ENCODE data around the gene MRPL54.
A peak's percentile ranks its signal among the peaks of the same experiment; 100 is the strongest.

The MRPL54 gene

GRCh38 chr19:3762501-3763459 lies at the start of gene MRPL54:
TSS of gene MRPL54 (plus strand) at chr19:3762682. CDS start at chr19:3762701, 19 bp downstream.
- peak; percentile 93 for ATAC-seq
- H3K36me3 Mint-ChIP-seq, result peaks cover 22% of the 10 kb centered on the region
- peak within 1 kb of the TSS; percentile 98 for H3K4me3 Mint-ChIP-seq
- peaks cover 48% of the 10 kb centered on the region for H3K4me1 Mint-ChIP-seq
- no peaks in the 10 kb centered on the region for H3K27me3 Mint-ChIP-seq
- H3K9me3 Mint-ChIP-seq, result no peaks in the 10 kb centered on the region
- H3K27ac Mint-ChIP-seq, result peak within 1 kb of the TSS; percentile 98

GRCh38 chr19:3716147-3716668 lies 46.3 kb upstream of the MRPL54 start:
- Mint-ChIP-seq H3K36me3 (no peaks in the 10 kb centered on the region), H3K27me3 (peaks cover 27% of the 10 kb centered on the region), H3K27ac (no peak overlapping the region), H3K4me1 (peaks cover 10% of the 10 kb centered on the region), H3K9me3 (no peaks in the 10 kb centered on the region), H3K4me3 (no peak overlapping the region)
- no peak for ATAC-seq

GRCh38 chr19:3719868-3720267 lies 42.6 kb upstream of the MRPL54 start:
- Mint-ChIP-seq H3K27ac (no peak overlapping the region), H3K9me3 (no peaks in the 10 kb centered on the region), H3K27me3 (peaks cover 45% of the 10 kb centered on the region), H3K4me1 (peaks cover 17% of the 10 kb centered on the region), H3K4me3 (no peak overlapping the region), H3K36me3 (no peaks in the 10 kb centered on the region)
- no peak for ATAC-seq

- H3K36me3 Mint-ChIP-seq, result no peaks in the 10 kb centered on the region
- H3K27ac Mint-ChIP-seq, result no peak overlapping the region
- peaks cover 17% of the 10 kb centered on the region for H3K4me1 Mint-ChIP-seq
- ATAC-seq, result no peak
- H3K4me3 Mint-ChIP-seq, result no peak overlapping the region
- no peaks in the 10 kb centered on the region for H3K9me3 Mint-ChIP-seq
- H3K27me3 Mint-ChIP-seq, result peaks cover 45% of the 10 kb centered on the region
These were observed 42.0 kb upstream of the MRPL54 start for GRCh38 chr19:3720349-3720917.

- Mint-ChIP-seq H3K9me3 (no peaks in the 10 kb centered on the region), H3K4me1 (peaks cover 17% of the 10 kb centered on the region), H3K36me3 (no peaks in the 10 kb centered on the region), H3K27ac (no peak overlapping the region), H3K4me3 (peak overlapping the region; percentile 61), H3K27me3 (peaks cover 45% of the 10 kb centered on the region)
- ATAC-seq, result peak; percentile 81
These were observed 41.2 kb upstream of the MRPL54 start for GRCh38 chr19:3721131-3721886.

- peaks cover 45% of the 10 kb centered on the region for H3K27me3 Mint-ChIP-seq
- no peak for ATAC-seq
- no peak overlapping the region for H3K27ac Mint-ChIP-seq
- H3K4me1 Mint-ChIP-seq, result peaks cover 17% of the 10 kb centered on the region
- no peaks in the 10 kb centered on the region for H3K36me3 Mint-ChIP-seq
- peak overlapping the region; percentile 61 for H3K4me3 Mint-ChIP-seq
- no peaks in the 10 kb centered on the region for H3K9me3 Mint-ChIP-seq
These were observed 40.5 kb upstream of the MRPL54 start for GRCh38 chr19:3721887-3722442.

- no peaks in the 10 kb centered on the region for H3K36me3 Mint-ChIP-seq
- peaks cover 43% of the 10 kb centered on the region for H3K27me3 Mint-ChIP-seq
- ATAC-seq, result peak; percentile 35
- peaks cover 17% of the 10 kb centered on the region for H3K4me1 Mint-ChIP-seq
- no peaks in the 10 kb centered on the region for H3K9me3 Mint-ChIP-seq
- no peak overlapping the region for H3K27ac Mint-ChIP-seq
- no peak overlapping the region for H3K4me3 Mint-ChIP-seq
These were observed 39.9 kb upstream of the MRPL54 start for GRCh38 chr19:3722443-3723109.

GRCh38 chr19:3723110-3723488 lies 39.4 kb upstream of the MRPL54 start:
- H3K36me3 Mint-ChIP-seq, result no peaks in the 10 kb centered on the region
- no peak overlapping the region for H3K4me3 Mint-ChIP-seq
- H3K9me3 Mint-ChIP-seq, result no peaks in the 10 kb centered on the region
- no peak overlapping the region for H3K27ac Mint-ChIP-seq
- ATAC-seq, result no peak
- peaks cover 38% of the 10 kb centered on the region for H3K27me3 Mint-ChIP-seq
- H3K4me1 Mint-ChIP-seq, result peaks cover 17% of the 10 kb centered on the region

GRCh38 chr19:3723883-3724282 lies 38.6 kb upstream of the MRPL54 start:
- ATAC-seq, result no peak
- H3K27ac Mint-ChIP-seq, result no peak overlapping the region
- peaks cover 17% of the 10 kb centered on the region for H3K4me1 Mint-ChIP-seq
- H3K9me3 Mint-ChIP-seq, result no peaks in the 10 kb centered on the region
- H3K36me3 Mint-ChIP-seq, result no peaks in the 10 kb centered on the region
- H3K4me3 Mint-ChIP-seq, result no peak overlapping the region
- H3K27me3 Mint-ChIP-seq, result peaks cover 37% of the 10 kb centered on the region

- Mint-ChIP-seq H3K36me3 (no peaks in the 10 kb centered on the region), H3K4me1 (peaks cover 17% of the 10 kb centered on the region), H3K27me3 (peaks cover 28% of the 10 kb centered on the region), H3K4me3 (no peak overlapping the region), H3K27ac (no peak overlapping the region), H3K9me3 (no peaks in the 10 kb centered on the region)
- ATAC-seq, result no peak
These were observed 37.4 kb upstream of the MRPL54 start for GRCh38 chr19:3725121-3725520.

- ATAC-seq, result no peak
- Mint-ChIP-seq H3K4me3 (no peak overlapping the region), H3K36me3 (no peaks in the 10 kb centered on the region), H3K27ac (no peak overlapping the region), H3K27me3 (peaks cover 22% of the 10 kb centered on the region), H3K4me1 (peaks cover 12% of the 10 kb centered on the region), H3K9me3 (no peaks in the 10 kb centered on the region)
These were observed 36.7 kb upstream of the MRPL54 start for GRCh38 chr19:3725640-3726310.

- Mint-ChIP-seq H3K4me1 (no peaks in the 10 kb centered on the region), H3K9me3 (no peaks in the 10 kb centered on the region), H3K27ac (no peak overlapping the region), H3K36me3 (no peaks in the 10 kb centered on the region), H3K27me3 (peaks cover 3% of the 10 kb centered on the region), H3K4me3 (no peak overlapping the region)
- no peak for ATAC-seq
These were observed 32.0 kb upstream of the MRPL54 start for GRCh38 chr19:3730457-3730958.

- H3K27me3 Mint-ChIP-seq, result peaks cover 14% of the 10 kb centered on the region
- H3K27ac Mint-ChIP-seq, result no peak overlapping the region
- H3K36me3 Mint-ChIP-seq, result no peaks in the 10 kb centered on the region
- H3K4me1 Mint-ChIP-seq, result no peaks in the 10 kb centered on the region
- no peak overlapping the region for H3K4me3 Mint-ChIP-seq
- H3K9me3 Mint-ChIP-seq, result no peaks in the 10 kb centered on the region
- ATAC-seq, result no peak
These were observed 30.4 kb upstream of the MRPL54 start for GRCh38 chr19:3732108-3732507.
